Cardiac muscle cell (in vitro differentiated cells and primary cell): ENCODE results near the gene AHCYL2. TPM values are rescaled to one million over a fixed set of nuclear protein-coding genes. Genes with fewer than 3 reads are reported as not detected.

Experiments used
- DNase-seq, 2 donors: peaks; one replicate each; pipeline versions ENCODE4 v3.0.0 to v3.0.0-alpha.2; 2010 to 2017; ENCODE audit warnings: low read depth in 1 of 2, low spot score in 1 of 2
- H3K27ac ChIP-seq: fragments of 200-600 bp; sonication (generic); 2 replicates; pipeline ENCODE4 v1.5.1; 2016
- H3K27me3 ChIP-seq: fragments of 200-600 bp; sonication (generic); 2 replicates; pipeline ENCODE4 v1.6.0; 2016; ENCODE audit warnings: control low read depth
- H3K36me3 ChIP-seq: fragments of 200-600 bp; sonication (generic); 2 replicates; pipeline ENCODE4 v1.5.1; 2016; ENCODE audit warnings: control low read depth
- H3K4me1 ChIP-seq: fragments of 200-600 bp; sonication (generic); 2 replicates; pipeline ENCODE4 v1.8.1; 2017; ENCODE audit warnings: low read depth, mild to moderate bottlenecking, mixed run types
- H3K4me3 ChIP-seq: fragments of 200-600 bp; sonication (generic); 2 replicates; pipeline ENCODE4 v1.5.1; 2016; ENCODE audit warnings: mild to moderate bottlenecking
- H3K9me3 ChIP-seq: fragments of 200-600 bp; sonication (generic); 2 replicates; pipeline ENCODE4 v1.5.1; 2017; ENCODE audit warnings: low read depth, mild to moderate bottlenecking, control low read depth
- polyA plus RNA-seq: library from polyadenylated mRNA; unstranded; fragments of >200 nt; fragmentation: Nextera tagmentation; extraction: Ambion mirVana; gene quantifications from 2 replicates; pipeline ENCODE4 v1.2.1, GENCODE V29; 2016
- total RNA-seq: library from RNA; depleted of rRNA; stranded (reverse); fragments of >200 nt; gene quantifications from 2 replicates; pipeline ENCODE4 v1.2.3, GENCODE V29; 2016
- TF ChIP-seq, protein P1 (sequence below): IDR thresholded peaks from 2 replicates; pipeline ENCODE4 v1.5.1; 2012; ENCODE audit warnings: low read depth, mild to moderate bottlenecking, low read length

Gene AHCYL2
- total and polyA plus RNA-seq, 2 experiments from 2014 or later = 28.5 to 30.8 TPM

- Histone ChIP-seq H3K36me3 (no peaks in the 10 kb centered on the region), H3K27me3 (no peaks in the 10 kb centered on the region), H3K27ac (no peak overlapping the region), H3K4me1 (peaks cover 6% of the 10 kb centered on the region), H3K4me3 (no peak overlapping the region), H3K9me3 (no peaks in the 10 kb centered on the region)
- no peak for DNase-seq
- TF ChIP-seq, protein P1, sequence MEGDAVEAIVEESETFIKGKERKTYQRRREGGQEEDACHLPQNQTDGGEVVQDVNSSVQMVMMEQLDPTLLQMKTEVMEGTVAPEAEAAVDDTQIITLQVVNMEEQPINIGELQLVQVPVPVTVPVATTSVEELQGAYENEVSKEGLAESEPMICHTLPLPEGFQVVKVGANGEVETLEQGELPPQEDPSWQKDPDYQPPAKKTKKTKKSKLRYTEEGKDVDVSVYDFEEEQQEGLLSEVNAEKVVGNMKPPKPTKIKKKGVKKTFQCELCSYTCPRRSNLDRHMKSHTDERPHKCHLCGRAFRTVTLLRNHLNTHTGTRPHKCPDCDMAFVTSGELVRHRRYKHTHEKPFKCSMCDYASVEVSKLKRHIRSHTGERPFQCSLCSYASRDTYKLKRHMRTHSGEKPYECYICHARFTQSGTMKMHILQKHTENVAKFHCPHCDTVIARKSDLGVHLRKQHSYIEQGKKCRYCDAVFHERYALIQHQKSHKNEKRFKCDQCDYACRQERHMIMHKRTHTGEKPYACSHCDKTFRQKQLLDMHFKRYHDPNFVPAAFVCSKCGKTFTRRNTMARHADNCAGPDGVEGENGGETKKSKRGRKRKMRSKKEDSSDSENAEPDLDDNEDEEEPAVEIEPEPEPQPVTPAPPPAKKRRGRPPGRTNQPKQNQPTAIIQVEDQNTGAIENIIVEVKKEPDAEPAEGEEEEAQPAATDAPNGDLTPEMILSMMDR = no peak
Observed at GRCh38 chr7:129373651-129374428, 149.0 kb downstream of the AHCYL2 start.

DNA sequence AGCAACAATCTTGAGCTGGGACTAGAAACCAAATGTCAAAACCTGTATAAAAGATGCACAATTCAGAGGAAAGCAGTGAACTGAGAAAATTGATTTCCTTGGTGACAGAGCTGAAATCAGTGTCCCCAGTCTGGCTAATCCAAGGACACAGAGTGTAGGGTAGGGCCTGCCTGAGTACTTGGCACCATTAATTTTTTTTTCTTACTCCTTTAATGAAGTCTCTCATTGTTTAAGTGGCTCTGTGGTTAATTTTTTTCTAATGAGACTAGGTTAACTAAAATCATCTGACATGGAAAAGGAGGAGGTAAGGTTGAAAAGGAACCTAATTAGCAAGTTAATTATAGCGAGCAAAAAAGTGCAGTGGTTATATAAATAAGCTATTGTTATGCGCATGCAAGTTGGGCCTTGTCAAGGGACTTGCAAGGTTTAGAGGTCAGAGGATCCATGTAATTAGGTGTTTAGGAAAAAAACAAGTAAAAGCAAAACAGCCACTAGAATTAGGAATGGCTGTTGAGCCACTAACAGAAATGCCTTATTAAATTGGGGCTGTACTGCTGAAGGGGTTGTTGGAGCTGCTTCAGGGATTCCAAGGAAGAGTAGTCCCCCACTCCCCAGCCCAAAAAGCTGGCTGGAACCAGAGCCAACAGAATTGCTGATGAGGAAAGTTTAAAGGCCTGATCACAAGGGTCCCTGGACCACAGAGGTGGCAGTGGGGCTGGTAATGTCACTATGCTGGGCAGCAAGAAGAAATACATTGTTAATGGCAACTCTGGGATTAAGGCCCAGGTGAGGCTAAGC, 150.5 kb downstream of the AHCYL2 start:
- Histone ChIP-seq H3K4me3 (no peak overlapping the region), H3K27me3 (no peaks in the 10 kb centered on the region), H3K27ac (peak overlapping the region; percentile 25), H3K4me1 (peaks cover 4% of the 10 kb centered on the region), H3K36me3 (no peaks in the 10 kb centered on the region), H3K9me3 (no peaks in the 10 kb centered on the region)
- TF ChIP-seq, protein P1 = no peak
- DNase-seq = no peak

DNA sequence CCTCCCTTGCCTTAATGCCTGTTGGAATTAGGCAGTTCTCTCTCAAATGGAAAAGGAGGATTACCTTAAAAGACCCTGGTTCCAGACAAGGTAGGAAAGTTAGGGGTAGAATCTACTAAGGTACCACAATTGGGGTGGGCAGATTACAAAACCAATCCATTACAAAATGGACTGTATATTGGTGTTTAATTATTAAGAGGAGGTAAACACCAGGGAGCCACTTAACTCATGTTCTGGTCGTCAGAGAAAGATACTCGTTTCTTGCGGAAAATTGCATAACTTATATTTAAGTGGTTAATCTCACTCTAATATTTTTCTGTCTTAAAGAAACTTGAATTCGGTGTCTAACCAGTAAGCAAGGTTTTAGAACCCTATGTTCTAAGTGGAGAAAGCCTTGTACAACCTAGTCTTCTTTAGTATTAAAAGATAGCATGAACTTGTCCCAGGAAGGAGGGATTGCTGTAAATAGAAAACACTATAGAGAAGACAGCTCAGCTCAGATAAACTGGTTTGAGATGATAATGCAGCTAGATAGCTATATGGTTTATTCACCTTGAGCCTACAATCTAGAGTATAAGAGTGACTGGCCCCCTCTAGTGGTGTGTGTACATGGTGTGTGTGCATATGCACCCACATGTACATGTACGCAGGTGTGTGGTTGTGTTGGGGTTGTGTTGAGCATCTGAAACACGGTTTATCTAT, 151.4 kb downstream of the AHCYL2 start:
- Histone ChIP-seq H3K9me3 (no peaks in the 10 kb centered on the region), H3K36me3 (peaks cover 5% of the 10 kb centered on the region), H3K4me3 (no peak overlapping the region), H3K4me1 (peaks cover 1% of the 10 kb centered on the region), H3K27ac (peak overlapping the region; percentile 25), H3K27me3 (no peaks in the 10 kb centered on the region)
- DNase-seq = peak; percentile 31 to 56
- TF ChIP-seq, protein P1 = peak; percentile 54

DNA sequence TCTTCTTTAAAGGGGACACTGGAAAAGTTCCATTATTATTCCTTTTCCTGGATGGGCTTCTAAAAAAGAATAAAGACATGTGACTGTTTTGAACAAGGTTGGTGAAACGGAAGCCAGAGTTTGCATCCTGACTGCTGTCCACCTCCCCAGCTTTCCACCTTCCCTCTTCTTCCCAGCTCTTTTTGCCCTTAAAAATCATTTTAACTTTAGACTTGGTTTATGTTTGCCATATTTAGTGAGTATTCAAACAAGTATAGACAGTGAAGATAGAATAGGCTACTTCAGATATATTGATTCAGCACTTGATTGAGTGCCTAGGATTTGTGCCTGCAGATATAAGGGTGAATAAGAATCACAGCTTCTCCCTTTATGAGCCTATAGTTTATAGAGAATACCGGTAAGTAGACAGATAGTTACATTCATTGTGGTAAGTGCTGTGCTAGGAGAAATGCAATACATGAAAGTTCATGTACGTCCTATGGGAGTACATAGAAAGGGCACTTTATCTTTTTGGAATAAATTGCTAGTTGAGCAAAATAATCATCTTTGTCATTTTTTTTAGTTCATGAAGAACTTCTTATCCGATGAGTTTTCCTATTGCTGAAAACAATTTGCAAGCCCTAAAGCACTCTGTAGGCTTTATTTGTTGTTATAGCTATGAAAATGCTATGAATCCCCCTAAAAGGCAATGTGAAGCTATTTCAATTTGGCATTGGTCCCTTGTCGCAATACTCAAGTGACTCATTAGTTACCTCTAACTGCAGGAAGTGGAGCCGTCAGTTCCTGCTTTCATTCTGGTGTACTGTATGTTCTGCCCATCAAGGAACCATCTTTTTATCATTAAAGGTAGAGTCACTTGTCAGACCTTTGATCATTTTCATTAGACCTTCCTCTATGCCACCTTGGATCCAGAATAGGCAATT, 152.2 kb downstream of the AHCYL2 start:
- no peaks in the 10 kb centered on the region for H3K27me3 ChIP-seq
- peaks cover 7% of the 10 kb centered on the region for H3K36me3 ChIP-seq
- H3K4me3 ChIP-seq = no peak overlapping the region
- no peaks in the 10 kb centered on the region for H3K4me1 ChIP-seq
- DNase-seq = peak in 1 of 2 donors; percentile 50
- no peak overlapping the region for H3K27ac ChIP-seq
- TF ChIP-seq, protein P1 = no peak
- no peaks in the 10 kb centered on the region for H3K9me3 ChIP-seq
